Erythroblast (primary cell): ENCODE measurements around the gene PDE7B.

Experiments used
- GATA1 ChIP-seq: IDR thresholded peaks from 2 replicates; pipeline ENCODE4 v1.6.1; 2011; ENCODE audit warnings: low read depth, mild to moderate bottlenecking, control low read depth, low read length, moderate library complexity
- POLR2A ChIP-seq: IDR thresholded peaks from 2 replicates; pipeline ENCODE4 v1.6.1; 2011; ENCODE audit warnings: mild to moderate bottlenecking, low read length

- TF ChIP-seq POLR2A (no peak), GATA1 (no peak)
Observed at GRCh38 chr6:135976585-135976984, 125.1 kb downstream of the PDE7B start.
